HUES6 (cell line): ENCODE data around the gene ESPN.
"Not testable (repeated sequence)": the region's sequence is repeated elsewhere in the genome, so short reads cannot be mapped to it uniquely, and the experiment has no call there.

Source experiments
- H3K27ac ChIP-seq: 2 replicates; pipeline ENCODE4 v1.7.0; 2013; ENCODE audit warnings: low read depth, mild to moderate bottlenecking, low read length, inconsistent platforms
- H3K27me3 ChIP-seq: 2 replicates; pipeline ENCODE4 v1.6.1; 2013; ENCODE audit warnings: low read length; ENCODE audit not compliant: control insufficient read depth, insufficient read depth
- H3K36me3 ChIP-seq: 2 replicates; pipeline ENCODE4 v1.6.1; 2013; ENCODE audit warnings: low read length; ENCODE audit not compliant: control insufficient read depth, insufficient read depth
- H3K4me1 ChIP-seq: 2 replicates; pipeline ENCODE4 v1.6.1; 2013; ENCODE audit warnings: low read length; ENCODE audit not compliant: control insufficient read depth, insufficient read depth
- H3K4me3 ChIP-seq: 2 replicates; pipeline ENCODE4 v1.5.1; 2013; ENCODE audit warnings: low read depth, low read length
- H3K9ac ChIP-seq: one replicate; pipeline ENCODE4 v1.6.1; 2013; ENCODE audit warnings: mild to moderate bottlenecking, low read length
- H3K9me3 ChIP-seq: 2 replicates; pipeline ENCODE4 v1.6.1; 2013; ENCODE audit warnings: low read depth, low read length; ENCODE audit not compliant: control insufficient read depth, insufficient read depth

The ESPN gene

DNA sequence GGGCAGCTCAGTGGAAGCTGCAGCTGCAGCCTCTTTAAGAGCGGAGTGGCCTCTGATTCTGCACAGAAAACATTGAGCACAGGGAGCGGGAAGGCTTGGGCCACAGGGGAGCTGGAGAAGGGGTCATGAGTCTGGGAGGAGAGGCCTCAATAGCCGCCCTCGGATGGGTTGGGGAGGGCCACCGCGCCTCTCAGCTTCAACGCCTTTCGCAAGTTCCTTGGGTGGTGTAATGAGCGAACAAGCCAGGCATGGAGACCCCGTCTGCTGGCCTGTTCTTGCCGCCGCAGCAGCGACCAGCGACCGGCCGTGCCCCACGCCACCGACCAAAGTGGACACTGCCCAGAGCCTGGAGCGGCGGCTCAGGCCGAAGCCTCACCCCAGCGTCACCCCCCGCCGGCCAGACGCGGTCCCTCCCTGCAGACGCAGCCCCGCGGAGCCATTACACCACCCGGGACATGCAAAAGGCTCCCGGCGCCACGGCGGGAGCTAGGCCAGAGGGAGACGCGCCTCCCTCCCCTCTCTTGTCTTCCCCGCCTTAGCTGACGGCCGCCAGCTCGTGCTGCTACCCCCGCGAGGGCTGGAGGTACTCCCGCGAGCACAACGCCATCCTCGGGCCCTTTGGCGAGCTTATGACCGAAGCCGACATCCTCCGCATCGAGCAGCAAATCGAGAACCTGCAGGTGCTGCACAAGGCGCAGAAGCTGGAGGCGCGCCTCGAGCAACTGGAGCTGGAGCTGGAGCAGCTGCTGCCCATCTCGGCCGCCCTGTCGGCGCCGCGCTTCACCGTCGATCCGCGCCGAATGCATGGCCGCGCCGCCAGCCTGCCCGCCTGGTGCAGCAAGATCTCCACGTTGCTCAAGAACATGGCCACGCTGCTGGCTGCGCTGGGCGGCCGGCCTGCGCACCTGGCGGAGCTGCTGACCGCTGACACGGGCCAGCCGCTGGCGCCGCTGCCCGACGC is 29.6 kb downstream of the ESPN start:
- H3K27ac ChIP-seq, H3K9ac ChIP-seq, H3K9me3 ChIP-seq, H3K36me3 ChIP-seq: not testable (repeated sequence)
- peaks cover 17% of the 10 kb centered on the region for H3K4me1 ChIP-seq
- peak overlapping the region; percentile 39; the same call in 1 of the 2 replicates for H3K4me3 ChIP-seq
- H3K27me3 ChIP-seq: peaks cover 40% of the 10 kb centered on the region

- Histone ChIP-seq H3K9me3 (no peaks in the 10 kb centered on the region), H3K4me3 (peak overlapping the region; percentile 39; the same call in 1 of the 2 replicates), H3K4me1 (peaks cover 13% of the 10 kb centered on the region), H3K27ac (no peak overlapping the region), H3K36me3 (no peaks in the 10 kb centered on the region), H3K27me3 (peaks cover 31% of the 10 kb centered on the region), H3K9ac (no peak overlapping the region)
Measured at GRCh38 chr1:6454856-6455751, 30.5 kb downstream of the ESPN start.

GRCh38 chr1:6455752-6456520 is 31.4 kb downstream of the ESPN start:
- not testable (repeated sequence) for H3K9me3 ChIP-seq, H3K36me3 ChIP-seq, H3K4me3 ChIP-seq, H3K9ac ChIP-seq, H3K27ac ChIP-seq
- Histone ChIP-seq H3K4me1 (peaks cover 20% of the 10 kb centered on the region), H3K27me3 (peaks cover 24% of the 10 kb centered on the region)

GRCh38 chr1:6456800-6457466 is 32.4 kb downstream of the ESPN start:
- peaks cover 3% of the 10 kb centered on the region; the same call in 1 of the 2 replicates for H3K36me3 ChIP-seq
- peaks cover 24% of the 10 kb centered on the region for H3K27me3 ChIP-seq
- H3K4me3 ChIP-seq: no peak overlapping the region
- no peaks in the 10 kb centered on the region for H3K9me3 ChIP-seq
- H3K9ac ChIP-seq: no peak overlapping the region
- H3K27ac ChIP-seq: no peak overlapping the region
- H3K4me1 ChIP-seq: peaks cover 20% of the 10 kb centered on the region

DNA sequence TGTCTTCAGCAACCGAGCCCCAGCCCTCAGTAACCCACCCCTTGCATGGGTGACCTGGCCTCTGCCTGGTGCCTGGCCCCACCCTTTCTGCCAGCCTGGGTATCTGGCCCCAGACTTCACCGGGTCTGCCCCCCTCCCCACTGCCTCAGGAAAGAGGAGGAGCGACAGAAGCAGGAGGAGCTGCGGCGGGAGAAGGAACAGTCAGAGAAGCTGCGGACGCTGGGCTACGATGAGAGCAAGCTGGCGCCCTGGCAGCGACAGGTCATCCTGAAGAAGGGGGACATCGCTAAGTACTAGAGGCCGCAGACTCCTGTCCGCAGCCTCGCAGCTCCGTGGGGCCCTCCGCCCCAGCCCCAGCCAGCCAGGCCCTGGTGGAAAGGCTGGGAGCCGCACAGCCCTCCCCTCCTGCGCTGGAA is 35.3 kb downstream of the ESPN start:
- Histone ChIP-seq H3K9ac (no peak overlapping the region), H3K27ac (no peak overlapping the region), H3K4me3 (peak overlapping the region; percentile 36), H3K36me3 (peaks cover 14% of the 10 kb centered on the region), H3K4me1 (peaks cover 16% of the 10 kb centered on the region), H3K9me3 (no peaks in the 10 kb centered on the region), H3K27me3 (peaks cover 8% of the 10 kb centered on the region; the same call in 1 of the 2 replicates)

DNA sequence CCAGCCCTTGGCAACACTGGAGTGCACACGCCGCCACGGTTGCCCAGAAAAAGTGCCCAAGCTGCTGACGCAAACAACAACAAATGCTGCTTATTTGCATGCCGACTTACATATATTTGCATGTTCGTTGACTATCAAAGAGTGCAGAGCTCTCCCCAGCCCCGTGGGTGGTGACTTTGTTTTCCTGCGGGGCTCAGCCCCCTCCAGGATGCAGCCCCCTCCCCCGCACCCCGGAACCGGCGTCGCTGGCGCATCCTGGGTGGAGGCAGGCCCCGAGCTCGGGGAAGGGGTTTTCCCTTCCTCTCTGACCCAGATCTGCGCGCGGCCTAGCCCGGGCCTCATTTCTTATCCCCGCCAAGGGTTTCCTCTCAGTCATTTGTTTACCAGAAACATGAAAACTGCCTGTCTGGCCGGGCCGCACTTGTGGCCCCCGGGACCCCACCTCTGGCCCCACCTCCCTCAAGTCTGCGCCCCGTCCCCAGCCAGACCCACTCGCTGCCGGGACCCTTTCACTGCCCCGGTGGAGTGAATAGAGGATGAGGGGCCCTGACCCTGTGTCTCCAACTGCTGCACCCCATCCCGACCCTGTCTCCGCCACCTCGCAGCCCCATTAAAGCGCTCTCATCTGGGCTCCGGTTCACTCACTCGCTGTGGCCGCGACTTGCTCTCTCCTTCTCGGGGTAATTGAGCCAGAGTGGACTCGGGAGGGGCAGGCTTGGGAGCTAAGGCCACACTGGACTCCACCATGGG is 35.9 kb downstream of the ESPN start:
- Histone ChIP-seq H3K9ac (no peak overlapping the region), H3K27ac (no peak overlapping the region), H3K9me3 (no peaks in the 10 kb centered on the region), H3K27me3 (peaks cover 5% of the 10 kb centered on the region; the same call in 1 of the 2 replicates), H3K4me1 (peaks cover 16% of the 10 kb centered on the region), H3K4me3 (peak overlapping the region; percentile 36), H3K36me3 (peaks cover 14% of the 10 kb centered on the region)

- peaks cover 17% of the 10 kb centered on the region for H3K4me1 ChIP-seq
- no peaks in the 10 kb centered on the region for H3K9me3 ChIP-seq
- H3K9ac ChIP-seq: no peak overlapping the region
- no peak overlapping the region for H3K27ac ChIP-seq
- peaks cover 3% of the 10 kb centered on the region; the same call in 1 of the 2 replicates for H3K27me3 ChIP-seq
- peaks cover 14% of the 10 kb centered on the region for H3K36me3 ChIP-seq
- H3K4me3 ChIP-seq: no peak overlapping the region
Measured at GRCh38 chr1:6461051-6461530, 36.5 kb downstream of the ESPN start.

DNA sequence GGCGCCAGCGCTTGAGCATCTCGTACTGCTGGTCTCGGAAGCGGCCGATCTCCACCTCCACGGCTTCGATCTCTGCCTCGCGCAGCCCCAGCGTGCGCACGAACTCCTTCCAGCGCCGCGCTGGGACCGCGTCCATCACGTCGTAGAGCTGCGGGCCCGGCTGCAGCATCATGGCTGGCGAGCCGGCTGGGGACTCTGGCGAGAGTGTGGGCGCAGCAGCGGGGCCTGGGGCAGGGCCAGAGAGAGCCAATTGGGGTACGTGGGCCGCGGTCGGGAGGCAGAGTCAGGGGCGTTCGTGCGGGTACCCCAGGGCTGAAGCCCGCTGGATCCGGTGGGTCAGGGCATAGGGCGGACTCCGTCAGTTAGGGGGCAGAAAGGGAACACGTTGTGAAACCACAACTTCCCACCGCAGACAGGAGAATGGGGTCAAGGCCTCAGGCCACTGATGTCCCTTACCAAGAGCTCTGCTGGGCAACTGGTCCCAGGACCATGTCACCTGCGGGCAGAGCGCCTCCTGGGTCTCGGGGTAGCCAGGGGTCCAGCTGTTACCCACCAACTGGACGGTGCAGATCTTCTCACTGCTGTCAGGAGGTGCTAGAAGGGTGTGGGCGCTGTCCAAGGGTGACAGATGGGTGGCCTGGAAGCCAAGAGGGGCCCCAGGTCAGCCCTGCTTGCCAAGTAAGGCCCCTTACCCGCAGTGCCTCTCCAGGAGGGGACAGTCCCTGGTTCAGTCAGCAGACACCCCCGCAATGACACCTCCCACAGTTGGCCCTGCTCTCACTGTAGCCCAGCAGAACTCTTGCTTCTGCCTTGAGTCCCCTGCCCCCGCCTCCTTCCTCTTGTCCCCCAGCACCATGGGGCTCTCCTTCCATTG is 37.2 kb downstream of the ESPN start:
- peaks cover 21% of the 10 kb centered on the region for H3K4me1 ChIP-seq
- H3K4me3 ChIP-seq: no peak overlapping the region
- H3K36me3 ChIP-seq: peaks cover 14% of the 10 kb centered on the region
- no peaks in the 10 kb centered on the region for H3K27me3 ChIP-seq
- H3K27ac ChIP-seq: no peak overlapping the region
- H3K9me3 ChIP-seq: no peaks in the 10 kb centered on the region
- no peak overlapping the region for H3K9ac ChIP-seq
